GM10266 (cell line): Measurements from ENCODE around the gene SUCNR1.

ENCODE experiments used
- DNase-seq: peaks from one replicate; pipeline ENCODE4 v3.0.0; 2012; ENCODE audit errors: extremely low spot score
- CTCF ChIP-seq: IDR thresholded peaks from 2 replicates; pipeline ENCODE4 v1.5.1; 2012; ENCODE audit warnings: mild to moderate bottlenecking, low read depth; ENCODE audit not compliant: control insufficient read depth, insufficient read depth; ENCODE audit errors: missing control alignments

The SUCNR1 gene

DNA sequence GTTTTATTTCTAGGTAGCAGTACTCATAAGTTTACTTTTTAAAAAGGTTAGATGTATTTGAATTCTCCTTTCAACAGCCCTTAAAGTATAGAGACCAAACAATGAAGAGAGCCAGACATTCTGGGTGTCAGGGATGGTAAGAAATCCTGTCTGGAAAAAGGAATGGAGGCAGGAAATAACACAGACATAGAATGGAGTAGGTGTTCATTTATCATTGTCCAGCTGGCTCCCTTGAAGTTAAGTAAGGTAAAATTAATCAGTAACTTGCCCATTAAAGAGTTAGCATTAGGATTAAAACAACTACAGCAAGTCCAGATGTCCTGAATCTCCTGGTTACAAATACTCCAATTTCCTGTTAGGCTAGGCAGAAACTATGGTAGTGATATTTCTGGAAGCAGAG lies 13.5 kb upstream of the SUCNR1 start:
- TF ChIP-seq CTCF, result no peak
- DNase-seq, result no peak

DNA sequence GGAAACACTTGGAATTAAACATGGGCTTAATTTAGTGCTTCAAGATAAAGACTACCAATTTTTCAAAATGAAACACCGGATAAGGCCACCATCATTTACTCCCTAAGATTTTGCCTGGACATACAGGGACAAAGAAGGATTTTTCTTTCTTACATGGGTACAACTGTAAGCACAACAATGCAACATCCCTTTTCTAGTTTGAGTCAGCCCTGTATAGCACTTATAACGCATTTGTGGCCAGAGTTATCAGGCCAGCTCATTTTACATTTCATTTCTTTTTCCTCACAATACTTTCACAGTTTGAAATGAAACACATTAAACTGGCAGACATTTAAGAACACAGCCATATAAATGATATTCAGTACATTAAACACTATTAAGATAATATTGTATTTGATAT lies 9.8 kb upstream of the SUCNR1 start:
- DNase-seq, result no peak
- TF ChIP-seq CTCF, result no peak

DNA sequence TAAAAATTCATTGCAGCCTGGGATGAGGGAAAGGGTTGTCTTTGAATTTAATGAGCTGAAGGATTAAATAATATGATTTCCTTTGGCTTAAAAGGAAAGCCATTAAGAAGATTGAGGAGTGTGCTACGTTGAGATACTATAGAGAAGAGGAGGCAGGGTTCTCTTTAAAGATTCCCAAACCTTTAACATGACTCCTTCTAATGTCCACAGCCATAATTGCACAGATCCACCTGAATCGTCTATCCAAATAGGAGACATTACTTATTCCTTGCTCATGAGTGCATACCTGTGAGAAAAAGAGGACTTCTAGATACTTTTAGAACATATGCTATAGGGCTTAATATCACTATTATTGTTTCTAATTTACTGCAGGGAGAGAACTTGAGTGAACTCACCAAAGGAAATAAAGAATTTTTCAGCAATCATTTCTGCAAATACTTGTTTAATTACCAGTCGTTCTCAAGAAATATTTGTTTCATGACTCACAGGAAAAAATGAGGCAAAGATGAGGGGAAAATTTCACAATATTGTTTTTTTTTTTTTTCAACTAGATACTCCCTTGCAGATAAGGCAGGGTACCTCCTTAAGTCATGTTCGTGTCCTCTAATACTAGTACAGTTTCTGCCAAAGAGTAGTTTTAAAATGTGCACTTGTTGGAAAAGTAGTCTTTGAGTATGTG lies 8.9 kb upstream of the SUCNR1 start:
- TF ChIP-seq CTCF, result no peak
- DNase-seq, result no peak

DNA sequence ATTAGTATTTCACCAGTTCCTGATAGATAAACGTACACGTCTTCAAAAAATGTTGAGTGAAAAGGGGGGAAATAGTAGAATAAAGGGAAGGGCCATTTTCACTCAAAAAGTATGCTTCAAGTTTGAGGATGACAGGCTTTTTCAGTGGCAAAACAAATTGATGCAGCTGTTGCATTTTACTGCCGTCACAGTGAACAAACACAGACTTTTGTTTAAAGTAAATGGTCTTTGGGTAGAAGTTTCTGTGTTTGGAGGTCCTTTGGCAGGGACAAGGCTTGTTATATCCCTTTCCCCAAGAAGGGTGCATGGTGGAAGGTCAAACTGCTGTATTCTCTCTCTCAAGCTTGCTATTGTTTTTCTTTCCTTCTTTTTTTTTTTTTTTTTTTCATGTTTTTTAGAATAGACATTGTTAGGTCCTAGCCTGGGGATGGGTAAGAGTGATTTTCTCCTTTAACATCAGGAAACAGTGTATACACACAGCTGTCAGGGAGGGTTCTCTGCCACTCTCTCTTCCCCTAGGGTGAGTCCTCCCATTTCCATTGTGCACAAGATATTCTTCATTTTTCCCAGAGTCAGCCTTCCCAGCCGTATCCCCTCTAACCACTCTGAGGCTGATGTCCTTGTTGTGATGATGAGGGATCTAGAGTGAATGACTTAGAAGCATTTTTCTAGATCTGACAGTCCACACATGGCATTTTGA lies 6.6 kb upstream of the SUCNR1 start:
- no peak for DNase-seq

GRCh38 chr3:151867666-151868065 lies 5.8 kb upstream of the SUCNR1 start:
- no peak for DNase-seq

More for the DNA sequence above, 6.6 kb upstream of the SUCNR1 start:
- no peak for TF ChIP-seq CTCF

DNA sequence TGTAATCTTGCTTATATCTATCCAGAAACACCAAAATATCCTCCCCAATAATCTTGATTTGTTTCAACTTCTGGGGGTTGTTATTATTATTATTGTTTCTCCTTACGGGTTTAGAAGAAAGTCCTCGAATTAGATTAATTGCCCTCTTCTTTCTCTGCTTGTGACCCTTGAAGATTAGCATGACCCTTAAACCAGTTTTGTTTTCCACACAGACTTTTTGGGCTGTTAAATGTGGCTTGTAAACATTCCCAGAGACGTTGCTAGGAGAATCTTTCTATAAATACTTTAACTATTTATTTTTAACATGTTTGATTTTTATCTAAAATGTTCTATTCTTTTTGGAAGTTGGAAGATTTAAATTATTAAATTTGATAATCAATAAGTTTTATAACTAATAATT lies 4.3 kb upstream of the SUCNR1 start:
- TF ChIP-seq CTCF, result no peak
- DNase-seq, result no peak

More at GRCh38 chr3:151867666-151868065, 5.8 kb upstream of the SUCNR1 start:
- no peak for TF ChIP-seq CTCF
